Brain microvascular endothelial cell (primary cell): ENCODE data around the gene MTOR.
"Not testable (repeated sequence)": the region's sequence is repeated elsewhere in the genome, so short reads cannot be mapped to it uniquely, and the experiment has no call there.

Experiments
- DNase-seq: peaks from one replicate; pipeline ENCODE4 v3.0.0-alpha.2; 2020
- H3K27ac ChIP-seq: fragments of 250-450 bp; sonication (Bioruptor Pico); 2 replicates; pipeline ENCODE4 v1.5.1; 2020; ENCODE audit warnings: mild to moderate bottlenecking, moderate library complexity
- H3K27me3 ChIP-seq: fragments of 250-450 bp; sonication (Bioruptor Pico); replicated peaks from 2 replicates; pipeline ENCODE4 v1.5.1; 2020; ENCODE audit warnings: mild to moderate bottlenecking
- H3K36me3 ChIP-seq: fragments of 250-450 bp; sonication (Bioruptor Pico); replicated peaks from 2 replicates; pipeline ENCODE4 v1.5.1; 2020; ENCODE audit warnings: mild to moderate bottlenecking
- H3K4me3 ChIP-seq: 2 replicates; pipeline ENCODE4 v1.5.1; 2011; ENCODE audit warnings: low read depth, mild to moderate bottlenecking, control low read depth, low read length, moderate library complexity
- in situ Hi-C: cut with HindIII; loops from 2 replicates; pipeline ENCODE4 v1.10.0; 2017; ENCODE audit warnings: low sequenced_read_pairs, low pct_ligation_motif_present
- TF ChIP-seq, protein P1 (sequence below): IDR thresholded peaks from 2 replicates; pipeline ENCODE4 v1.5.1; 2011; ENCODE audit warnings: low read depth, mild to moderate bottlenecking, moderate library complexity, low read length, control low read depth, inconsistent platforms; ENCODE audit errors: missing control alignments

The MTOR gene

GRCh38 chr1:11301601-11302000, 39.2 kb upstream of the MTOR start:
- Histone ChIP-seq H3K27me3 (no peaks in the 10 kb centered on the region), H3K27ac (no peak overlapping the region), H3K4me3 (no peak overlapping the region), H3K36me3 (no peaks in the 10 kb centered on the region)
- no peak for DNase-seq
- TF ChIP-seq, protein P1, sequence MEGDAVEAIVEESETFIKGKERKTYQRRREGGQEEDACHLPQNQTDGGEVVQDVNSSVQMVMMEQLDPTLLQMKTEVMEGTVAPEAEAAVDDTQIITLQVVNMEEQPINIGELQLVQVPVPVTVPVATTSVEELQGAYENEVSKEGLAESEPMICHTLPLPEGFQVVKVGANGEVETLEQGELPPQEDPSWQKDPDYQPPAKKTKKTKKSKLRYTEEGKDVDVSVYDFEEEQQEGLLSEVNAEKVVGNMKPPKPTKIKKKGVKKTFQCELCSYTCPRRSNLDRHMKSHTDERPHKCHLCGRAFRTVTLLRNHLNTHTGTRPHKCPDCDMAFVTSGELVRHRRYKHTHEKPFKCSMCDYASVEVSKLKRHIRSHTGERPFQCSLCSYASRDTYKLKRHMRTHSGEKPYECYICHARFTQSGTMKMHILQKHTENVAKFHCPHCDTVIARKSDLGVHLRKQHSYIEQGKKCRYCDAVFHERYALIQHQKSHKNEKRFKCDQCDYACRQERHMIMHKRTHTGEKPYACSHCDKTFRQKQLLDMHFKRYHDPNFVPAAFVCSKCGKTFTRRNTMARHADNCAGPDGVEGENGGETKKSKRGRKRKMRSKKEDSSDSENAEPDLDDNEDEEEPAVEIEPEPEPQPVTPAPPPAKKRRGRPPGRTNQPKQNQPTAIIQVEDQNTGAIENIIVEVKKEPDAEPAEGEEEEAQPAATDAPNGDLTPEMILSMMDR, result no peak
- in situ Hi-C loops, result no loop called here

DNA sequence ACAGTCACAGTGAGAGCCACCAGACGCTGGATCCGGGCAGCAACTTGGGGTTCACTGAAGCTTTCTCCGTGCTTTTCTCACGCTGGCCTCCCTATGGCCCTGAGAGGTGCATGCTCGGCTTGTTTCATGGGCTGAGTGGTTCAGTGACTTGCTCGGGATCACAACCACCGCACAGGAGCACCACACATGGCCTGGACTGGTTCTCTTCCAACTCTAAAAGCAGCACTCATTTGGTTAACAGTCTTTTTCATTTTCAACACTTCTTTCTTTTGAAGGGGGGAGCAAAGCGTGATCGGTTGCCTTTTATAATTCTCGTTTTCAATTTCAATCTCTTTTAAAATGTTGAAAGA, 36.8 kb upstream of the MTOR start:
- no peaks in the 10 kb centered on the region for H3K27me3 ChIP-seq
- TF ChIP-seq, protein P1, result no peak
- no peak overlapping the region for H3K27ac ChIP-seq
- DNase-seq, result no peak
- H3K4me3 ChIP-seq, result no peak overlapping the region
- in situ Hi-C loops, result no loop called here
- H3K36me3 ChIP-seq, result no peaks in the 10 kb centered on the region

- H3K27ac ChIP-seq, result no peak overlapping the region
- in situ Hi-C loops, result no loop called here
- H3K27me3 ChIP-seq, result no peaks in the 10 kb centered on the region
- H3K4me3 ChIP-seq, result no peak overlapping the region
- DNase-seq, result no peak
- H3K36me3 ChIP-seq, result no peaks in the 10 kb centered on the region
- TF ChIP-seq, protein P1, result no peak
These were observed 36.3 kb upstream of the MTOR start for GRCh38 chr1:11298390-11299224.

DNA sequence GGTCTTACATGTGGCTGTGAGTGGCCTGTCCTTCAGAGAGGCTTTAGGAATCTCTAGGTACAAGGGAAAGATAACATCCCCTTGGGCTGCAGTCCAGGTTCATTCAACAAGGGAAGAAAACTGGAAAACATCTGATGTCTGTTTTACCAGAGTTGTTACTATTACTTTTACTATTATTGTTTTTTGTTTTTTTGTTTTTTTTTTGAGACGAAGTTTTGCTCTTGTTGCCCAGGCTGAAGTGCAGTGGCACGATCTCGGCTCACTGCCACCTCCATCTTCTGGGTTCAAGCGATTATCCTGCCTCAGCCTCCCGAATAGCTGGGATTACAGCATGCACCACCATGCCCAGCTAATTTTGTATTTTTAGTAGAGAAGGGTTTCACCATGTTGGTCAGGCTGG, 35.4 kb upstream of the MTOR start:
- DNase-seq, in situ Hi-C loops, H3K4me3 ChIP-seq, H3K27ac ChIP-seq, H3K27me3 ChIP-seq, H3K36me3 ChIP-seq: not testable (repeated sequence)

GRCh38 chr1:11295905-11296304, 33.6 kb upstream of the MTOR start:
- Histone ChIP-seq H3K27ac (no peak overlapping the region), H3K4me3 (no peak overlapping the region), H3K36me3 (no peaks in the 10 kb centered on the region), H3K27me3 (no peaks in the 10 kb centered on the region)
- in situ Hi-C loops, result no loop called here
- TF ChIP-seq, protein P1, result no peak
- no peak for DNase-seq

- in situ Hi-C loops, result no loop called here
- Histone ChIP-seq H3K4me3 (no peak overlapping the region), H3K27me3 (no peaks in the 10 kb centered on the region), H3K27ac (no peak overlapping the region), H3K36me3 (no peaks in the 10 kb centered on the region)
- TF ChIP-seq, protein P1, result no peak
- no peak for DNase-seq
These were observed 32.6 kb upstream of the MTOR start for GRCh38 chr1:11294951-11295350.
